Smooth muscle cell (in vitro differentiated cells): ENCODE results near the gene KLHL26. TPM values are rescaled to one million over a fixed set of nuclear protein-coding genes. Genes with fewer than 3 reads are reported as not detected.

Experiments used
- DNase-seq: peaks from one replicate; lab custom pipeline; 2025; ENCODE audit not compliant: unreplicated experiment; lab: John Stamatoyannopoulos, UW
- H2AFZ ChIP-seq: fragments of 200-600 bp; sonication (generic); 2 replicates; pipeline ENCODE4 v1.6.0; 2016; ENCODE audit warnings: antibody characterized with exemption, low read depth, mild to moderate bottlenecking
- H3F3A ChIP-seq: fragments of 200-600 bp; sonication (generic); 2 replicates; pipeline ENCODE4 v1.6.0; 2017; ENCODE audit warnings: antibody characterized with exemption, low read depth
- H3K27ac ChIP-seq: fragments of 200-600 bp; sonication (generic); 2 replicates; pipeline ENCODE4 v1.5.1; 2016; ENCODE audit warnings: low read depth, mild to moderate bottlenecking
- H3K27me3 ChIP-seq: fragments of 200-600 bp; sonication (generic); 2 replicates; pipeline ENCODE4 v1.6.1; 2016; ENCODE audit warnings: low read depth, mild to moderate bottlenecking
- H3K36me3 ChIP-seq: fragments of 200-600 bp; sonication (generic); 2 replicates; pipeline ENCODE4 v1.5.1; 2016; ENCODE audit warnings: low read depth
- H3K4me1 ChIP-seq: fragments of 200-600 bp; sonication (generic); 2 replicates; pipeline ENCODE4 v1.5.1; 2016; ENCODE audit warnings: low read depth
- H3K4me2 ChIP-seq: fragments of 200-600 bp; sonication (generic); 2 replicates; pipeline ENCODE4 v1.6.0; 2016; ENCODE audit warnings: mild to moderate bottlenecking
- H3K4me3 ChIP-seq: fragments of 200-600 bp; sonication (generic); 2 replicates; pipeline ENCODE4 v1.5.1; 2016; ENCODE audit warnings: mild to moderate bottlenecking
- H3K79me2 ChIP-seq: fragments of 200-600 bp; sonication (generic); 2 replicates; pipeline ENCODE4 v1.6.0; 2016; ENCODE audit warnings: low read depth, mild to moderate bottlenecking
- H3K9ac ChIP-seq: fragments of 200-600 bp; sonication (generic); 2 replicates; pipeline ENCODE4 v1.6.0; 2016; ENCODE audit warnings: low read depth
- H3K9me3 ChIP-seq: fragments of 200-600 bp; sonication (generic); replicated peaks from 2 replicates; pipeline ENCODE4 v1.5.1; 2016; ENCODE audit warnings: low read depth
- H4K20me1 ChIP-seq: fragments of 200-600 bp; sonication (generic); 2 replicates; pipeline ENCODE4 v1.6.0; 2016; ENCODE audit warnings: low read depth
- CTCF ChIP-seq: fragments of 200-600 bp; sonication (generic); IDR thresholded peaks from 2 replicates; pipeline ENCODE4 v1.5.1; 2017; ENCODE audit warnings: borderline replicate concordance, mild to moderate bottlenecking, antibody characterized with exemption; ENCODE audit not compliant: insufficient read depth, poor library complexity, severe bottlenecking
- WGBS: methylation state at CpG from one replicate; pipeline ENCODE4 v1.1.7; 2016; ENCODE audit warnings: low lambda C conversion rate; 5-methylcytosine and 5-hydroxymethylcytosine counted together
- polyA plus RNA-seq: library from polyadenylated mRNA; unstranded; fragments of >200 nt; fragmentation: Nextera tagmentation; extraction: Ambion mirVana; gene quantifications from 2 replicates; pipeline ENCODE4 v1.2.1, GENCODE V29; 2016
- total RNA-seq: library from RNA; depleted of rRNA; stranded (reverse); fragments of >200 nt; gene quantifications from 2 replicates; pipeline ENCODE4 v1.2.3, GENCODE V29; 2014

KLHL26 gene
- total and polyA plus RNA-seq, 2 experiments from 2014 or later = 3.9 to 7.6 TPM

- Histone ChIP-seq H2AFZ (no peak overlapping the region), H3K9ac (peak overlapping the region; percentile 29), H3K4me2 (peak overlapping the region; percentile 90), H3K4me3 (peak overlapping the region; percentile 57), H3K27ac (peak overlapping the region; percentile 57), H3K4me1 (peaks cover 28% of the 10 kb centered on the region), H3K36me3 (no peaks in the 10 kb centered on the region), H3K79me2 (peaks cover 27% of the 10 kb centered on the region), H3K27me3 (peaks cover 30% of the 10 kb centered on the region), H3F3A (peaks cover 12% of the 10 kb centered on the region), H3K9me3 (no peaks in the 10 kb centered on the region), H4K20me1 (peaks cover 62% of the 10 kb centered on the region)
- TF ChIP-seq CTCF = peak; percentile 18
- WGBS = 16% methylated on average over 13 of the region's 32 CpGs
- DNase-seq = no peak
Observed at GRCh38 chr19:18603255-18603957, 33.4 kb upstream of the KLHL26 start.

- peaks cover 38% of the 10 kb centered on the region for H3K27me3 ChIP-seq
Observed at GRCh38 chr19:18603958-18604819, 32.6 kb upstream of the KLHL26 start.

DNA sequence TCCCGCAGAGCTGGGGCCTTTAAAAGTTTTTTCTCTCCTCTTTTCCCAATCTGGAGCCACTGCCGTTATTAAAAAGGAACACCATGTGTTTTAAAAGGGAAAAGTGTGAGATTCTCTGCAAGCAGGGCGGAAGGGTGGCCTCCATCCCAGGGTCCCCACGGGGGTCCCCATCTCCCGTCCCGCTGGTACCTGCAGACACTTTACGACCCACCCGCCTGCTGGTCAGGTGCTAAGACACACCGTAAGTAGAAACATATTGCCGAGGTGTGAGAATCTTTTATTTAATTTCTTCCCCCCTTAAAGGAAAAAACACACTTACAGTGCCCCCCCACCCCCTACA lies 32.0 kb upstream of the KLHL26 start:
- Histone ChIP-seq H3K4me1 (peaks cover 28% of the 10 kb centered on the region), H2AFZ (no peak overlapping the region), H3K9me3 (no peaks in the 10 kb centered on the region), H3K9ac (no peak overlapping the region), H3K27me3 (peaks cover 44% of the 10 kb centered on the region), H4K20me1 (peaks cover 49% of the 10 kb centered on the region), H3K36me3 (no peaks in the 10 kb centered on the region), H3K27ac (peak overlapping the region; percentile 57), H3F3A (peaks cover 12% of the 10 kb centered on the region), H3K79me2 (peaks cover 27% of the 10 kb centered on the region), H3K4me3 (peak overlapping the region; percentile 57), H3K4me2 (peak overlapping the region; percentile 90)
- WGBS = 28% methylated on average over 10 of the region's 10 CpGs
- DNase-seq = no peak
- no peak for TF ChIP-seq CTCF

More at GRCh38 chr19:18603958-18604819, 32.6 kb upstream of the KLHL26 start:
- Histone ChIP-seq H3K36me3 (no peaks in the 10 kb centered on the region), H3K79me2 (peaks cover 27% of the 10 kb centered on the region), H3F3A (peaks cover 12% of the 10 kb centered on the region), H3K4me3 (peak overlapping the region; percentile 57), H2AFZ (no peak overlapping the region), H4K20me1 (peaks cover 54% of the 10 kb centered on the region), H3K27ac (peak overlapping the region; percentile 57), H3K9me3 (no peaks in the 10 kb centered on the region), H3K4me1 (peaks cover 28% of the 10 kb centered on the region), H3K4me2 (peak overlapping the region; percentile 90), H3K9ac (no peak overlapping the region)
- DNase-seq = no peak
- 22% methylated on average over 17 of the region's 26 CpGs for WGBS
- TF ChIP-seq CTCF = no peak
